H7 (cell line): ENCODE results near the gene EEF2. TPM values are rescaled to one million over a fixed set of nuclear protein-coding genes. Genes with fewer than 3 reads are reported as not detected.
"Not testable (repeated sequence)": the region's sequence is repeated elsewhere in the genome, so short reads cannot be mapped to it uniquely, and the experiment has no call there.

Experiments
- DNase-seq: peaks from one replicate; pipeline ENCODE4 v3.0.0; 2012
- H3K27me3 ChIP-seq: 2 replicates; pipeline ENCODE4 v1.6.0; 2011; ENCODE audit warnings: mild to moderate bottlenecking, low read length; ENCODE audit not compliant: control insufficient read depth, insufficient read depth
- H3K36me3 ChIP-seq: replicated peaks from 2 replicates; pipeline ENCODE4 v1.5.1; 2011; ENCODE audit warnings: low read length; ENCODE audit not compliant: control insufficient read depth, insufficient read depth
- H3K4me3 ChIP-seq: 2 replicates; pipeline ENCODE4 v1.5.1; 2011; ENCODE audit warnings: low read depth, mild to moderate bottlenecking, control low read depth, low read length, moderate library complexity; ENCODE audit not compliant: insufficient read depth
- total RNA-seq: library from RNA; depleted of rRNA; stranded (reverse); fragments of >200 nt; shearing (Covaris generic); gene quantifications from 2 replicates; pipeline ENCODE4 v1.2.3, GENCODE V29; 2014

EEF2 gene
- total RNA-seq, 1 experiment from 2014 or later: 2,968 TPM

GRCh38 chr19:4007836-4008539 lies 22.7 kb upstream of the EEF2 start:
- Histone ChIP-seq H3K4me3 (peak overlapping the region; percentile 87), H3K27me3 (no peaks in the 10 kb centered on the region), H3K36me3 (no peaks in the 10 kb centered on the region; the same call in 1 of the 2 replicates)
- DNase-seq: peak; percentile 79

DNA sequence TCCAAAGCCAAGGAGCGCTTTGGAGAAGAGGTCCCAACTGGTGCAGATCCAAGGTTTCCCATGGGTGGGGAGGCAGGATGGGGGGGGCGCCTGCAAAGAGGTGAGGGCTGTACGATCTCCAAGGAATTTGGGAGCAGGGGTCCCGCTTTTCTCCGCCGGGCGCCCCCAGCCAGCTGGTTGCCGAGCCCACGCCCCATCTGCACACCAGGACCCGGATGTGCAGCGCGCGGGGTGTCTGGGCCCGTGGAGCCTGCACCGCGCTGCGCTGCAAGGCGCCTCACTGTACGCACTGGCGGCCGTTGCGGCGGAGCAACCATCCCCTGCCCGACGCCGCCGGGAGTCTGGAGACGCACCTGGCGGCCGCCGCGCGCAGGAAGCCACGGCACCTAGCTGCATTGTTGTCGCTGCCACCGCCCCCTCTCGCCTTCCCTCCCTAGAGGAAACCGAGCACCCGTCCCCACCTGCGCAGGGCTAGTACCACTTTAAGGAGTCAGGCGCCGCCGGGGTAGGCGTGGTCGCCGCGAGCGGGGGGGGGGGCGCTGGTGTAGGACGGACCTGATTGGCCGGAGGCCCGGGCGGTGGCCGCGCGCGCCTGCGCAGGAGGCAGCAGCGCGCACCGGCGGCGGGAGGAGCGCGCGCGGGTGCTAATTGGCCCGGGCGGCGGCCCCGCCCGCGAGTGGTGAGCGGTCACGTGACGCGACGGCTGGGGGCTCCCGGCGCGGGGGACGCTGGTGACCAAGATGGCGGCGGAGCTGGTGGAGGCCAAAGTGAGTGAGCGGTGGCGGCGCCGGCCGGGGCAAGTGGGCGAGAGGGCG lies 22.0 kb upstream of the EEF2 start, which contains the start of gene PIAS4:
PIAS4 (plus strand) TSS at position 716 of the 815 bp plus-strand sequence; CDS start at position 741, 25 bp downstream.
- DNase-seq: peak; percentile 100
- H3K27me3 ChIP-seq: no peaks in the 10 kb centered on the region
- peak within 1 kb of the TSS; percentile 93 for H3K4me3 ChIP-seq
- H3K36me3 ChIP-seq: no peaks in the 10 kb centered on the region

- H3K4me3 ChIP-seq, H3K27me3 ChIP-seq, DNase-seq, H3K36me3 ChIP-seq: not testable (repeated sequence)
Observed at GRCh38 chr19:4005436-4005835, 20.2 kb upstream of the EEF2 start.

GRCh38 chr19:4000798-4001197 lies 15.5 kb upstream of the EEF2 start:
- DNase-seq, H3K36me3 ChIP-seq, H3K27me3 ChIP-seq, H3K4me3 ChIP-seq: not testable (repeated sequence)

- H3K27me3 ChIP-seq, H3K36me3 ChIP-seq, DNase-seq, H3K4me3 ChIP-seq: not testable (repeated sequence)
Observed at GRCh38 chr19:3998667-3999412, 13.6 kb upstream of the EEF2 start.

DNA sequence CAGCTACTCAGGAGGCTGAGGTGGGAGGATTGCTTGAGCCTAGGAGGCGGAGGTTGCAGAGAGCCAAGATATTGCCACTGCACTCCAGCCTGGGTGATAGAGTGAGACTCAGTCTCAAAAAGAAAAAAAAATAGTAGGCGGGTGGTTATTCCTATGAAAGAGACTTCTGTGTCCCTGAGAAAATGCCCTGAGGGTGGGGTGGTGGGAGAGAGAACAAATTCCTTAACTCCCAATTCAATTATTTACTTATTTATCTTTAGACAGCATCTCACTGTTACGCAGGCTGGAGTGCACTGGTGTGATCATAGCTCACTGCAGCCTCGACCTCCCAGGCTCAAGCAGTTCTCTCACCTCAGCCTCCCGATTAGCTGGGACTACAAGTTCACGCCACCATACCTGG lies 10.3 kb upstream of the EEF2 start:
- DNase-seq: no peak
- no peaks in the 10 kb centered on the region for H3K36me3 ChIP-seq
- no peaks in the 10 kb centered on the region for H3K27me3 ChIP-seq

DNA sequence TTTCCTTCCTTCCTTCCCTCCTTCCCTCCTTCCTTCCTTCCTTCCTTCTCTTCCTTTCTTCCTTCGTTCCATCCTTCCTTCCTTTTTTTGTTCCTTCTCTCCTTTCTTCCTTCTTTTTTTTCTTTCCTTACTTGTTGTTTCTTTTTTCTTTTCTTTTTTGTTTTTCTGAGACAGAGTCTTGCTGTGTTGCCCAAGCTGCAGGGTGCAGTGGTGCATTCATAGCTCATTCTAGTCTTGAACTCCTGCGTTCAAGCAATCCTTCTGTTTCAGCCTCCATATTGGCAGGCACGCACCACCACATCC lies 5.5 kb upstream of the EEF2 start:
- H3K27me3 ChIP-seq: no peaks in the 10 kb centered on the region
- no peak overlapping the region for H3K4me3 ChIP-seq
- no peaks in the 10 kb centered on the region for H3K36me3 ChIP-seq
- no peak for DNase-seq

More for the DNA sequence above, 10.3 kb upstream of the EEF2 start:
- H3K4me3 ChIP-seq: no peak overlapping the region

DNA sequence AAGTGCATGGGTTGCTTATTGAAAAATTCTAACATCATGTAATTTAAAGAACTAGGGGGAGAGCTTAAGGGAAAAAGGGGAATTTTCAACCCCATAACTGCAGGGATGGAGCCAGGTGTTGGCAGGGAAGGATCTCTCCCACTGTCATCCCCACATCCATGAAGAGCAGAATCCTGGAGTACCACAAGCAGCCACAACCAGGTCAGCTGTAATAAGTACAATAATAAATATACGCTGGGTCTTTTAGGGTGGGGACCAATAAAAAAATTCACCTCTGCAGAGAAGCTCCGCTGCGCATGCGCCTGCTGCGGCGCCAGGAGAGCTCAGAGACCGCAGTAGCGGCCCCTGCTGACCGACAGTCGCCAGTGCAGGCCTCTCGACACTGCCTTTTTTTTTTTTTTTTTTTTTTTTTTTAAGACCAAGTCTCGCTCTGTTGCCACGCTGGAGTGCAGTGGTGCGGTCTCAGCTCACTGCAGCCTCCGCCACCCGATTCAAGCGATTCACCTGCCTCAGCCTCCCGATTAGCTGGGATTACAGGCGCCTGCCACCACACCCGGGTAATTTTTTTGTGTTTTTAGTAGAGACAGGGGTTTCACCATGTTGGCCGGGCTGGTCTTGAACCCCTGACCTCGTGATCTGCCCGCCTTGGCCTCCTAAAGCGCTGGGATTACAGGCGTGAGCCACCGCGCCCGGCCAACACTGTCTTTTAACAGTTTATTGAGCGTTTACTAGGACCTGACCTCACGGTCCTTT lies 2.5 kb upstream of the EEF2 start:
- no peaks in the 10 kb centered on the region for H3K27me3 ChIP-seq
- peaks cover 17% of the 10 kb centered on the region for H3K36me3 ChIP-seq
- peak overlapping the region; percentile 29 for H3K4me3 ChIP-seq
- peak; percentile 92 for DNase-seq

GRCh38 chr19:3986260-3987041 lies 1.2 kb upstream of the EEF2 start:
- H3K27me3 ChIP-seq: no peaks in the 10 kb centered on the region
- peak overlapping the region; percentile 29 for H3K4me3 ChIP-seq
- peaks cover 30% of the 10 kb centered on the region for H3K36me3 ChIP-seq
- peak; percentile 84 for DNase-seq

DNA sequence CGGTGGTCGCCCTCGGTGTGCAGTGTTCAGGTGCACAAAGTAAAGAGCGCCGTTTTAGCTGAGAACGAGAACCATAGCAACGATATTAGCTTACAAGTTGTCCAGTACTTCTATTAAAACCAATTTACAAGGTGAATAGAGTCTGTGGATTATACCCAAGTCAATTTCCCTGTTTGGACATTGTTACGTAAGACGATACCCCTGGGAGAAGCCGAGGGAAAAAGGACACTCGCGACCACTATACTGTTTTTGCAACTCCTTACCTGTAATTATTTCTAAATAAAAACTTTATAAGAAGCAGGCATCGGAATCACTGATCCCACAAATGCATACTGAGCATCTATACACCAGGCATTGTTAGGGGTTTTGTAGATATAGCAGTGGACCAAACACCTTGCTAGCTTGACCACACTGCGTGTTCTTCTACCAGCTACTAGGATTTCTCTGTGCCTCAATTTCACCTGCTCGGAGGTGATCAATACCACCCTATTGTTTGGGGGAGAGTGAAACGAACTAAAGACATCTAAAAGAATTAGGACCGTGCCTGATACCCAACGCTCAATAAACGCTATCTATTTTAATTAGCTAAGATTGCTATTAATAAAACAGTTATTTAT lies 488 bp upstream of the EEF2 start:
- Histone ChIP-seq H3K36me3 (peaks cover 37% of the 10 kb centered on the region), H3K27me3 (no peaks in the 10 kb centered on the region), H3K4me3 (peak overlapping the region; percentile 16)
- peak; percentile 26 for DNase-seq

DNA sequence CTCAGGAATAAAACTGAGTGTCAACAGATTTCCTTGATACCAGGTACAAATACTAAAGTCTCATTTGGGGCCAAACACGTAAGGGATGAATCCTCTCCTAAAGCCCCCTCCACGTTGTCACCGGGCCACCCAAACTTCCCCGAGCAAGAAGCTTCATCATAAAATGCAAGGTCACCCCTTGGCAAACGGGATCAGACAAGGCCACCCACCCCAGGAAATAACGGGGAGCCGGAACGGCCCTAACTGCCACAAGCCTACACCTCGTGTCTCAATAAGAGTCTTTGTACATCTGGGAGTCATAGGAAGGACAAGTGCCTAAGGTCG lies 717 bp downstream of the EEF2 start:
- peak overlapping the region; percentile 82 for H3K4me3 ChIP-seq
- H3K27me3 ChIP-seq: no peaks in the 10 kb centered on the region
- DNase-seq: peak; percentile 42
- peaks cover 49% of the 10 kb centered on the region for H3K36me3 ChIP-seq

DNA sequence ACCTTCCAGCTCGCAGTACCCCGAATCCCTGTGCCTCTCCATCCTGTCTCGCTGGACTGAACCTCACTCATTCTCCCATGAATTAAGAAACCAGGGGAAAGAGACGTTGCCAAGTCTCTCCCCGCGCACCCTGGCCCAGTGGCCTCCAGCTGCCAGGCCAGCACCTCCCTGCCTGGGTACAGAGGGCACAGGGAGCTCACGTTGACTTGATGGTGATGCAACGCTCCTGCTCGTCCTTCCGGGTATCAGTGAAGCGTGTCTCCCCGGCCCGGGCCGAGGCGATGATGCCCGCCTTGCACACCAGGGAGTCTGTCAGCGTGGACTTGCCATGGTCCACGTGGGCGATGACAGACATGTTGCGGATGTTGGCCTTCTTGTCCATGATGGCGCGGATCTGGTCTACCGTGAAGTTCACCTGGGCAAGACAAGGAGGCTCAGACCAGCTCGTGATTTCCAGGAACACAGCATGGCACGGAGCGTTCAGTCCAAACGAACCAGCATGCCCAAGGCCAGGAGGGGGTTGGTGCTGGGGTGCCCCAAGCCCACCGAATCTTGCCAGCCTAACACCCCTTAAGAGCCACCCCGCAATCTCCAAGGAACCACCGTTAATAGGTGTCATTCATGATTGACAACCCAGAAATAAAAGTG lies 1.2 kb downstream of the EEF2 start:
- Histone ChIP-seq H3K27me3 (no peaks in the 10 kb centered on the region), H3K36me3 (peaks cover 53% of the 10 kb centered on the region), H3K4me3 (peak overlapping the region; percentile 82)
- peak; percentile 60 for DNase-seq

DNA sequence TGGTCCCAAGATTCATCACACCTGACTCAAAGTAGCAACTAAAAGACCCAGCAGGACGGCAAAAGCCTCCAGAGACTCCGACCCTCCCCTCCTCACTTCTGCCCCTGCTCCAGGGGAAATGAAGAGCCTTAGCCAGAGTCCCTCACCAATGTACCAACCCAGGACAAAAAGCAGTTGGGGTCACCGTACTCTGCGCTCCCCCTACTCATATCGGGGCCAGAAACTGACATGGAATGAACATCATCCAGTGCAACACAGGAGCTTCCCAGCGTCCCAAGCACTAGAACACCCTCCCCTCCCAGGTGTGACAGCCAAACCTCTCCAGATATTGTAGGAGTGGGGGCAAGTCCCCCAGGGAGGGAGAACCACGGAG lies 1.7 kb downstream of the EEF2 start:
- no peaks in the 10 kb centered on the region for H3K27me3 ChIP-seq
- peaks cover 56% of the 10 kb centered on the region for H3K36me3 ChIP-seq
- H3K4me3 ChIP-seq: peak overlapping the region; percentile 82
- no peak for DNase-seq
